Measurements from ENCODE around the gene WHRN.

Gene WHRN

GRCh38 chr9:114505187-114506081, at the start of gene WHRN:
WHRN (minus strand) TSS chr9:114505473; CDS start chr9:114504801, 672 bp downstream.
- DNase-seq (ENCODE audit: low spot score): peak; percentile 88

- DNase-seq (ENCODE audit: low spot score): no peak
These were observed 47.9 kb upstream of the WHRN start for GRCh38 chr9:114553202-114553601.

- no peak for DNase-seq (ENCODE audit: low spot score)
These were observed 47.4 kb upstream of the WHRN start for GRCh38 chr9:114552706-114553105.

- no peak for DNase-seq (ENCODE audit: low spot score)
These were observed 46.7 kb upstream of the WHRN start for GRCh38 chr9:114551750-114552685.

GRCh38 chr9:114549697-114550330, 44.5 kb upstream of the WHRN start:
- no peak for DNase-seq (ENCODE audit: low spot score)

- no peak for DNase-seq (ENCODE audit: low spot score)
These were observed 41.6 kb upstream of the WHRN start for GRCh38 chr9:114546851-114547250.

- no peak for DNase-seq (ENCODE audit: low spot score)
These were observed 39.8 kb upstream of the WHRN start for GRCh38 chr9:114545055-114545454.

- no peak for DNase-seq (ENCODE audit: low spot score)
These were observed 34.6 kb upstream of the WHRN start for GRCh38 chr9:114539701-114540380.

- no peak for DNase-seq (ENCODE audit: low spot score)
These were observed 33.0 kb upstream of the WHRN start for GRCh38 chr9:114538241-114538640.

GRCh38 chr9:114532561-114533237, 27.4 kb upstream of the WHRN start:
- no peak for DNase-seq (ENCODE audit: low spot score)

GRCh38 chr9:114529285-114529684, 24.0 kb upstream of the WHRN start:
- no peak for DNase-seq (ENCODE audit: low spot score)

- no peak for DNase-seq (ENCODE audit: low spot score)
These were observed 21.5 kb upstream of the WHRN start for GRCh38 chr9:114526807-114527206.

- no peak for DNase-seq (ENCODE audit: low spot score)
These were observed 20.2 kb upstream of the WHRN start for GRCh38 chr9:114525513-114525912.

- no peak for DNase-seq (ENCODE audit: low spot score)
These were observed 19.0 kb upstream of the WHRN start for GRCh38 chr9:114524247-114524681.

- no peak for DNase-seq (ENCODE audit: low spot score)
These were observed 17.6 kb upstream of the WHRN start for GRCh38 chr9:114522847-114523246.

GRCh38 chr9:114522286-114522685, 17.0 kb upstream of the WHRN start:
- DNase-seq (ENCODE audit: low spot score): no peak

- DNase-seq (ENCODE audit: low spot score): no peak
These were observed 16.6 kb upstream of the WHRN start for GRCh38 chr9:114521846-114522245.

GRCh38 chr9:114518599-114519022, 13.3 kb upstream of the WHRN start:
- DNase-seq (ENCODE audit: low spot score): no peak

- DNase-seq (ENCODE audit: low spot score): no peak
These were observed 12.8 kb upstream of the WHRN start for GRCh38 chr9:114518120-114518519.

- no peak for DNase-seq (ENCODE audit: low spot score)
These were observed 11.6 kb upstream of the WHRN start for GRCh38 chr9:114516913-114517312.

- DNase-seq (ENCODE audit: low spot score): no peak
These were observed 10.3 kb upstream of the WHRN start for GRCh38 chr9:114515528-114515927.

All from pons (tissue), 1 donor.